Right lobe of liver (tissue), 6 donors: ENCODE measurements around the gene SPON2. TPM values are rescaled to one million over a fixed set of nuclear protein-coding genes. Genes with fewer than 3 reads are reported as not detected.
A peak's percentile ranks its signal among the peaks of the same experiment; 100 is the strongest.

Experiments used
- ATAC-seq, 4 donors: fragments of 200-7000 bp; cut with Tn5 transposase; one replicate each; pipeline ENCODE4 v1.9.1; 2020; ENCODE audit warnings: mild to moderate bottlenecking in 4 of 4, moderate library complexity in 4 of 4
- DNase-seq, 3 donors: peaks; one replicate each; pipeline ENCODE4 v3.0.0-alpha.2; 2020
- H3K27ac ChIP-seq, 3 donors: fragments of 200-600 bp; one replicate each; pipeline ENCODE4 v1.8.0; 2022
- H3K27me3 ChIP-seq, 2 donors: fragments of 200-600 bp; one replicate each; pipeline ENCODE4 v1.8.0; 2022
- H3K36me3 ChIP-seq, 4 donors: fragments of 200-600 bp; sonication (generic) in 1 of 4; one replicate each; pipeline versions ENCODE4 v1.5.1 to v1.8.0; 2017 to 2022; ENCODE audit warnings: control low read depth in 1 of 4
- H3K4me1 ChIP-seq, 4 donors: fragments of 200-600 bp; sonication (generic) in 1 of 4; one replicate each; pipeline versions ENCODE4 v1.5.1 to v1.8.0; 2017 to 2022; ENCODE audit warnings: control low read depth in 1 of 4
- H3K4me3 ChIP-seq, 3 donors: fragments of 200-600 bp; one replicate each; pipeline ENCODE4 v1.8.0; 2022
- H3K9me3 ChIP-seq, 4 donors: fragments of 200-600 bp; sonication (generic) in 1 of 4; one replicate each; pipeline versions ENCODE4 v1.5.1 to v1.8.0; 2017 to 2022; ENCODE audit warnings: control low read depth in 1 of 4
- CTCF ChIP-seq, 4 donors: fragments of 200-600 bp in 3 of 4; fragments of 450-650 bp in 1 of 4; IDR thresholded peaks; one replicate each; pipeline versions ENCODE4 v1.5.1 to v1.8.0; 2016 to 2022; ENCODE audit warnings: antibody characterized with exemption in 4 of 4, mild to moderate bottlenecking in 2 of 4
- POLR2A ChIP-seq: fragments of 450-650 bp; IDR thresholded peaks from one replicate; pipeline ENCODE4 v1.6.1; 2017; ENCODE audit warnings: antibody characterized with exemption, mild to moderate bottlenecking
- WGBS: methylation state at CpG from one replicate; pipeline ENCODE4 v1.1.6; 2018; ENCODE audit warnings: low coverage, low lambda C conversion rate; ENCODE audit not compliant: insufficient coverage; ENCODE audit errors: missing lambda C conversion rate; 5-methylcytosine and 5-hydroxymethylcytosine counted together
- intact Hi-C, 2 donors: fragments of 100-400 bp; cut with DNase I; formaldehyde crosslinking; loops; one replicate each; pipeline versions ENCODE4 v1.11.2 to v1.14.1; 2022
- total RNA-seq, 6 experiments: library from RNA; depleted of rRNA in 2 of 6; stranded (reverse); fragments of >200 nt in 2 of 6; fragmentation: NEBNext Ultra II Directional in 3 of 6; extraction: Animal tissue kit (Norgen Biotek cat#: 25700) in 3 of 6; gene quantifications; one replicate each; pipeline versions ENCODE4 v1.1.0 to v1.2.4, GENCODE V29; 2016 to 2023
- donor health status: DM: no; HTN: yes; CAD: no.
- donor health status: DM: no; HTN: no; CAD: no.
- donor health status: DM: no; HTN: no; CAD: no.
- donor health status: DM: no; HTN: yes; CAD: no.
- donor health status: DM: no; HTN: yes; CAD: no.

SPON2 gene
- total RNA-seq, 6 experiments from 2014 or later, result 41.9 to 138 (median 99.9) TPM

- no peak for TF ChIP-seq CTCF (IDR thresholded peaks at IDR 0.05)
- TF ChIP-seq POLR2A, result no peak
- 83% methylated on average over 3 of the region's 17 CpGs for WGBS
- Histone ChIP-seq H3K4me1 (peaks cover 0 to 29% (median 7%) of the 10 kb centered on the region in 4 donors), H3K36me3 (peaks cover 0 to 10% (median under 1%) of the 10 kb centered on the region in 4 donors), H3K9me3 (no peaks in the 10 kb centered on the region), H3K27ac (no peak overlapping the region), H3K27me3 (no peaks in the 10 kb centered on the region), H3K4me3 (no peak overlapping the region)
- DNase-seq (no peak), ATAC-seq (no peak)
- intact Hi-C loops, result loop anchor here in 1 of 2 donors (5.0 to 10.0 kb wide), 2 partner anchors 38 to 76 kb away; partner anchors contain the start of gene CTBP1
Observed at GRCh38 chr4:1169171-1169671, 3.2 kb downstream of the SPON2 start.

- DNase-seq, result peak in 1 of 3 donors; percentile 54
- TF ChIP-seq POLR2A (no peak), CTCF (IDR thresholded peaks at IDR 0.05) (no peak)
- H3K4me1 ChIP-seq, result peaks cover 0 to 22% (median 3%) of the 10 kb centered on the region in 4 donors
- H3K4me3 ChIP-seq, result no peak overlapping the region
- intact Hi-C loops, result loop anchor here in 1 of 2 donors (5.0 to 10.0 kb wide), 2 partner anchors 39 to 76 kb away; partner anchors contain the start of gene CTBP1
- 100% methylated on average over 1 of the region's 21 CpGs for WGBS
- no peaks in the 10 kb centered on the region for H3K27me3 ChIP-seq
- H3K27ac ChIP-seq, result no peak overlapping the region
- peaks cover 0 to 10% (median under 1%) of the 10 kb centered on the region in 4 donors for H3K36me3 ChIP-seq
- ATAC-seq, result no peak
- H3K9me3 ChIP-seq, result no peaks in the 10 kb centered on the region
Observed at GRCh38 chr4:1168191-1169101, 3.9 kb downstream of the SPON2 start.

- TF ChIP-seq CTCF (IDR thresholded peaks at IDR 0.05) (peak; percentile 85 to 95 (median 90)), POLR2A (no peak)
- DNase-seq (peak; percentile 80 to 85 (median 82)), ATAC-seq (peak; percentile 82 to 91 (median 84))
- peaks cover 0 to 15% (median 0%) of the 10 kb centered on the region in 4 donors for H3K4me1 ChIP-seq
- H3K4me3 ChIP-seq, result peak overlapping the region; percentile 48 to 66 (median 58)
- H3K27ac ChIP-seq, result peak overlapping the region in 2 of 3 donors; percentile 33 to 51
- no peaks in the 10 kb centered on the region for H3K9me3 ChIP-seq
- intact Hi-C loops, result loop anchor here in 1 of 2 donors (5.0 to 10.0 kb wide), 2 partner anchors 40 to 77 kb away; partner anchors contain the start of gene CTBP1
- 6% methylated on average over 17 of the region's 51 CpGs for WGBS
- H3K27me3 ChIP-seq, result no peaks in the 10 kb centered on the region
- peaks cover 0 to 10% (median under 1%) of the 10 kb centered on the region in 4 donors for H3K36me3 ChIP-seq
Observed at GRCh38 chr4:1167244-1167949, 5.0 kb downstream of the SPON2 start.

DNA sequence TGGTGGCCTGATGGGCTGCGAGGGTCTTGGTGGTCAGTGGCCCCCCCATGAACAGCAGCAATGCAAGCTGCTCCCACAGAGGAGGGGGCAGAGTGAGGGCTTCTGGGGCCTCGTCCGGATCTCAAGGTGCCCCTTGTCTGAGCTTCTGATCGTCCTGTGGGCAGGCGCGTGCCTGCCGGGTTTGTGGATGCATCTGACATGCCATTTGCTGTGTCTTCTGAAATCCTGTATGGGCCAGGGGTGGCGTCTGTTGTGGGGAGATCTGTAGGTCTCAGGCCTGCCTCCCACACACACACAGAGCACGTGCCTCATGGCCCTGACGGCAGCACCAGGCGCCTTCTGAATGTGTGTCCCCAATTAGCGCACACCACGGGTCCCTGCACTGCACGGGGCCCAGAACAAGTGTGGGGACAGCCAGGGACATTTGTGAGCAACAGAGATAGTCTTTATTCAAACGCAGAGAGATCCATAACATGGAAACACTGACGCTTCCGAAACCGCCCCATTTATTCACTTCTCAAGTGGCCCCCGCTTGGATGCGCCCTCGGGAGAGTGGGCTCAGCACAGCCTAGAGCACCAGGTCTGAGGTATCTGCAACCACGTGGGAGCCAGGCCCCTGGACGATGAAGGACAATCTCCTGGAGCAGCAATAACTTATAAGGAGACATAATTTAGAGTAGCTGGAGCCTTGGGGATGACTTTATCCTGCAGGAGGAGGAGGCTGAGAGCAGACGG, 5.7 kb downstream of the SPON2 start:
- WGBS, result 36% methylated on average over 18 of the region's 24 CpGs
- Histone ChIP-seq H3K9me3 (no peaks in the 10 kb centered on the region), H3K27ac (no peak overlapping the region), H3K36me3 (peaks cover 0 to 10% (median under 1%) of the 10 kb centered on the region in 4 donors), H3K4me3 (peak overlapping the region in 1 of 3 donors; percentile 66), H3K27me3 (no peaks in the 10 kb centered on the region), H3K4me1 (peaks cover 0 to 11% (median 3%) of the 10 kb centered on the region in 4 donors)
- TF ChIP-seq CTCF (IDR thresholded peaks at IDR 0.05), result no peak
- TF ChIP-seq POLR2A, result no peak
- ATAC-seq, result peak in 1 of 4 donors; percentile 2
- intact Hi-C loops, result loop anchor here in 1 of 2 donors (5.0 to 10.0 kb wide), 2 partner anchors 41 to 78 kb away; partner anchors contain the start of gene CTBP1
- no peak for DNase-seq
